T-helper 2 cell treated with Interferon-gamma antibody and Interleukin-4, amounts not matched to agents 100 ng/mL and 5 ng/mL, for 36 hours (primary cell): Measurements from ENCODE around the gene TNRC6B. TPM values are rescaled to one million over a fixed set of nuclear protein-coding genes. Genes with fewer than 3 reads are reported as not detected.

ENCODE experiments used
- intact Hi-C: fragments of 100-400 bp; cut with micrococcal nuclease; formaldehyde crosslinking; loops from one replicate; pipeline ENCODE4 v1.15.1; 2023
- total RNA-seq: library from RNA; stranded (reverse); gene quantifications from 2 replicates; pipeline ENCODE4 v1.2.3, GENCODE V29; 2022

Gene TNRC6B
- total RNA-seq, 1 donor from 2014 or later, result 46.7 TPM

GRCh38 chr22:40238425-40239344 is 61.0 kb downstream of the TNRC6B start:
- intact Hi-C loops, result no loop called here

GRCh38 chr22:40239345-40239683 is 61.6 kb downstream of the TNRC6B start:
- intact Hi-C loops, result no loop called here

GRCh38 chr22:40240160-40240559 is 62.4 kb downstream of the TNRC6B start:
- intact Hi-C loops, result loop anchor here (5.0 kb wide), 2 partner anchors 37 to 183 kb away; no protein-coding TSS in a partner anchor

GRCh38 chr22:40240686-40241085 is 63.0 kb downstream of the TNRC6B start:
- intact Hi-C loops, result loop anchor here (5.0 kb wide), 2 partner anchors 37 to 183 kb away; no protein-coding TSS in a partner anchor

- intact Hi-C loops, result loop anchor here (5.0 kb wide), 2 partner anchors 36 to 184 kb away; no protein-coding TSS in a partner anchor
Observed at GRCh38 chr22:40241200-40241763, 63.6 kb downstream of the TNRC6B start.

GRCh38 chr22:40243891-40244290 is 66.2 kb downstream of the TNRC6B start:
- intact Hi-C loops, result loop anchor here (5.0 kb wide), 2 partner anchors 33 to 187 kb away; no protein-coding TSS in a partner anchor

- intact Hi-C loops, result loop anchor here (5.0 kb wide), 2 partner anchors 33 to 187 kb away; no protein-coding TSS in a partner anchor
Observed at GRCh38 chr22:40244586-40244985, 66.9 kb downstream of the TNRC6B start.

GRCh38 chr22:40247976-40248375 is 70.3 kb downstream of the TNRC6B start:
- intact Hi-C loops, result loop anchor here (2.0 to 5.0 kb wide), 2 partner anchors 66 to 99 kb away; partner anchors contain the start of gene ADSL

GRCh38 chr22:40249286-40249685 is 71.6 kb downstream of the TNRC6B start:
- intact Hi-C loops, result loop anchor here (2.0 to 5.0 kb wide), 2 partner anchors 67 to 98 kb away; partner anchors contain the start of gene ADSL

- intact Hi-C loops, result loop anchor here (5.0 kb wide), 1 partner anchor 37 kb away; no protein-coding TSS in a partner anchor
Observed at GRCh38 chr22:40250608-40251007, 72.9 kb downstream of the TNRC6B start.

- intact Hi-C loops, result loop anchor here (5.0 kb wide), 1 partner anchor 36 kb away; no protein-coding TSS in a partner anchor
Observed at GRCh38 chr22:40251106-40251505, 73.4 kb downstream of the TNRC6B start.

- intact Hi-C loops, result loop anchor here (5.0 kb wide), 1 partner anchor 35 kb away; no protein-coding TSS in a partner anchor
Observed at GRCh38 chr22:40252146-40252545, 74.4 kb downstream of the TNRC6B start.

- intact Hi-C loops, result no loop called here
Observed at GRCh38 chr22:40256516-40256915, 78.8 kb downstream of the TNRC6B start.

- intact Hi-C loops, result no loop called here
Observed at GRCh38 chr22:40258017-40258416, 80.3 kb downstream of the TNRC6B start.

GRCh38 chr22:40258501-40258915 is 80.8 kb downstream of the TNRC6B start:
- intact Hi-C loops, result no loop called here

- intact Hi-C loops, result no loop called here
Observed at GRCh38 chr22:40261783-40262182, 84.1 kb downstream of the TNRC6B start.

GRCh38 chr22:40263191-40263590 is 85.5 kb downstream of the TNRC6B start:
- intact Hi-C loops, result no loop called here

GRCh38 chr22:40265783-40266182 is 88.1 kb downstream of the TNRC6B start:
- intact Hi-C loops, result no loop called here

- intact Hi-C loops, result no loop called here
Observed at GRCh38 chr22:40270031-40270430, 92.3 kb downstream of the TNRC6B start.

- intact Hi-C loops, result no loop called here
Observed at GRCh38 chr22:40270748-40271373, 93.1 kb downstream of the TNRC6B start.

GRCh38 chr22:40271440-40271839 is 93.7 kb downstream of the TNRC6B start:
- intact Hi-C loops, result no loop called here
